K562 (cell line): ENCODE measurements around the gene TAP2. TPM values are rescaled to one million over a fixed set of nuclear protein-coding genes. Genes with fewer than 3 reads are reported as not detected.

ENCODE experiments used
- ATAC-seq: fragments of 200-7000 bp; cut with Tn5 transposase; 3 replicates; pipeline ENCODE4 v1.9.1; 2020; ENCODE audit warnings: moderate library complexity
- BruUV-seq: library from RNA; stranded (reverse); fragments of 400-500 nt; replicated peaks from 2 replicates; lab custom pipeline; 2021; lab: Mats Ljungman, UMichigan
- CTCF ChIA-PET: fragments of 300-600 bp; formaldehyde crosslinking; extraction: SDS; loops from one replicate; lab custom pipeline; 2021; ENCODE audit warnings: low intra/inter-chr PET ratio; lab: Yijun Ruan, JAX
- POLR2A ChIA-PET: fragments of 300-600, 350-650 bp; sonication (Branson Sonifier 250); formaldehyde crosslinking; extraction: SDS; loops from one replicate; lab custom pipeline; 2021; ENCODE audit warnings: antibody characterized with exemption, inconsistent platforms; lab: Yijun Ruan, JAX
- DNase-seq, 4 experiments: peaks; one replicate each; pipeline versions ENCODE4 v3.0.0 to v3.0.0-alpha.2; 2011 to 2018; ENCODE audit warnings: low spot score in 3 of 4, mixed read lengths in 3 of 4; ENCODE audit errors: extremely low read depth in 1 of 4
- FAIRE-seq: peaks from 2 replicates; lab custom pipeline; 2011; peaks lifted over from hg19 to GRCh38; lab: Jason Lieb, UNC
- H2AFZ ChIP-seq: 2 replicates; pipeline ENCODE4 v1.6.0; 2011; ENCODE audit warnings: low read depth, low read length, control low read depth, inconsistent platforms
- H3K27ac ChIP-seq: fragments of 200-600 bp; 3 replicates; pipeline ENCODE4 v1.8.0; 2011; ENCODE audit warnings: low read depth, mild to moderate bottlenecking, control low read depth, inconsistent platforms, low read length, moderate library complexity, mixed read lengths; ENCODE audit errors: extremely low read depth
- H3K27me3 ChIP-seq, 2 experiments: fragments of 300-600 bp in 1 of 2; 2 replicates in 1 of 2; 3 replicates in 1 of 2; pipeline versions ENCODE4 v1.6.0 to v1.8.0; 2011; ENCODE audit warnings: inconsistent platforms in 2 of 2, low read length in 2 of 2, mild to moderate bottlenecking in 1 of 2, mixed read lengths in 1 of 2, moderate library complexity in 1 of 2; ENCODE audit not compliant: control insufficient read depth in 2 of 2, insufficient read depth in 2 of 2
- H3K36me3 ChIP-seq: fragments of 300-600 bp; 3 replicates; pipeline ENCODE4 v1.8.0; 2011; ENCODE audit warnings: mild to moderate bottlenecking, low read length, inconsistent platforms; ENCODE audit not compliant: control insufficient read depth, insufficient read depth
- H3K4me1 ChIP-seq, 2 experiments: fragments of 200-600 bp in 1 of 2; replicated peaks in 1 of 2; 2 replicates in 1 of 2; 3 replicates in 1 of 2; pipeline versions ENCODE4 v1.5.1 to v1.8.0; 2011; ENCODE audit warnings: inconsistent platforms in 2 of 2, low read length in 2 of 2, mild to moderate bottlenecking in 1 of 2, mixed read lengths in 1 of 2, moderate library complexity in 1 of 2; ENCODE audit not compliant: control insufficient read depth in 2 of 2, insufficient read depth in 2 of 2
- H3K4me2 ChIP-seq: 2 replicates; pipeline ENCODE4 v1.6.1; 2011; ENCODE audit warnings: low read length, control low read depth, inconsistent platforms, mixed read lengths; ENCODE audit not compliant: insufficient read depth
- H3K4me3 ChIP-seq: fragments of 200-600 bp; sonication (generic), shearing (Covaris generic); 2 replicates; pipeline ENCODE4 v1.5.1; 2016; ENCODE audit warnings: control low read depth, inconsistent platforms
- H3K79me2 ChIP-seq: fragments of 200-600 bp; 3 replicates; pipeline ENCODE4 v1.8.0; 2011; ENCODE audit warnings: low read length, inconsistent platforms; ENCODE audit not compliant: control insufficient read depth, insufficient read depth
- H3K9ac ChIP-seq, 2 experiments: 2 replicates each; pipeline versions ENCODE4 v1.6.0 to v1.6.1; 2011; ENCODE audit warnings: low read depth in 2 of 2, low read length in 2 of 2, control low read depth in 1 of 2, inconsistent platforms in 1 of 2, mild to moderate bottlenecking in 1 of 2, mixed read lengths in 1 of 2; ENCODE audit not compliant: insufficient read depth in 1 of 2
- H3K9me1 ChIP-seq: one replicate; pipeline ENCODE4 v1.6.0; 2011; ENCODE audit warnings: inconsistent platforms, mild to moderate bottlenecking, low read length, moderate library complexity; ENCODE audit not compliant: control insufficient read depth, insufficient read depth
- H3K9me3 ChIP-seq: replicated peaks from 2 replicates; pipeline ENCODE4 v1.5.1; 2011; ENCODE audit warnings: low read depth, low read length, inconsistent platforms; ENCODE audit not compliant: control insufficient read depth, insufficient read depth
- H4K20me1 ChIP-seq: replicated peaks from 2 replicates; pipeline ENCODE4 v1.6.1; 2011; ENCODE audit warnings: low read length, inconsistent platforms, mixed read lengths; ENCODE audit not compliant: control insufficient read depth, insufficient read depth
- ADNP ChIP-seq: fragments of 200-800 bp; sonication (Bioruptor generic); IDR thresholded peaks from 2 replicates; pipeline ENCODE4 v1.6.1; 2016; ENCODE audit warnings: missing genetic modification characterization, missing compliant biosample characterization
- BCOR ChIP-seq: fragments of 450-650 bp; IDR thresholded peaks from 2 replicates; pipeline ENCODE4 v1.6.1; 2016
- CAMTA2 ChIP-seq: fragments of 250-450 bp; sonication (Bioruptor Pico); conservative IDR thresholded peaks from 2 replicates; pipeline ENCODE4 v1.5.1; 2022
- CSDE1 ChIP-seq, 2 experiments: fragments of 450-650 bp; IDR thresholded peaks; 2 replicates each; pipeline ENCODE4 v1.6.1; 2016; ENCODE audit warnings: mild to moderate bottlenecking in 1 of 2
- ETV5 ChIP-seq: sonication (generic); formaldehyde crosslinking; IDR thresholded peaks from 2 replicates; pipeline ENCODE4 v1.4.0; 2020; ENCODE audit warnings: low read depth, mild to moderate bottlenecking, missing genetic modification reagents
- GTF2F1 ChIP-seq: IDR thresholded peaks from 2 replicates; pipeline ENCODE4 v1.6.1; 2011; ENCODE audit warnings: low read depth, low read length, improper control_type of control experiment
- MYC ChIP-seq, 2 experiments: fragments of 250-450 bp in 1 of 2; sonication (Bioruptor Pico) in 1 of 2; IDR thresholded peaks; 2 replicates each; pipeline versions ENCODE4 v1.5.1 to v1.6.1; 2012 to 2021; ENCODE audit warnings: low read depth in 2 of 2, borderline replicate concordance in 1 of 2, improper control_type of control experiment in 1 of 2, low read length in 1 of 2, mild to moderate bottlenecking in 1 of 2, moderate library complexity in 1 of 2
- RAD21 ChIP-seq, 2 experiments: fragments of 250-450 bp in 1 of 2; fragments of 450-650 bp in 1 of 2; sonication (Bioruptor Pico) in 1 of 2; formaldehyde crosslinking in 1 of 2; IDR thresholded peaks in 1 of 2; conservative IDR thresholded peaks in 1 of 2; 2 replicates each; pipeline versions ENCODE4 v1.4.0 to v1.8.0; 2020 to 2022; ENCODE audit warnings: mild to moderate bottlenecking in 2 of 2, moderate library complexity in 1 of 2
- SMC3 ChIP-seq: conservative IDR thresholded peaks from 2 replicates; pipeline ENCODE4 v1.6.1; 2011; ENCODE audit warnings: low read depth, low read length, improper control_type of control experiment; ENCODE audit not compliant: insufficient read depth
- U2AF1 ChIP-seq: fragments of 200-400 bp; formaldehyde crosslinking; optimal IDR thresholded peaks from 2 replicates; pipeline ENCODE3; 2017; ENCODE audit warnings: mild to moderate bottlenecking, low read depth, low read length, moderate library complexity
- ZFX ChIP-seq: sonication (generic); formaldehyde crosslinking; IDR thresholded peaks from 2 replicates; pipeline ENCODE4 v1.8.0; 2022; ENCODE audit warnings: mild to moderate bottlenecking, missing genetic modification reagents, moderate library complexity
- ZNF184 ChIP-seq: sonication (generic); formaldehyde crosslinking; IDR thresholded peaks from 2 replicates; pipeline ENCODE4 v1.5.0; 2020; ENCODE audit warnings: missing genetic modification reagents
- ZNF354B ChIP-seq: fragments of 250-450 bp; sonication (Bioruptor Pico); IDR thresholded peaks from 2 replicates; pipeline ENCODE4 v1.4.0; 2020
- ZNF830 ChIP-seq: fragments of 250-450 bp; sonication (Bioruptor Pico); IDR thresholded peaks from 2 replicates; pipeline ENCODE4 v1.5.0; 2021; ENCODE audit warnings: mild to moderate bottlenecking
- WGBS: fragments of 100-300 bp; shearing (Covaris generic); methylation state at CpG from one replicate; pipeline ENCODE4 v1.1.6; 2016; ENCODE audit warnings: low coverage, mixed read lengths; ENCODE audit not compliant: insufficient coverage; ENCODE audit errors: missing lambda C conversion rate; 5-methylcytosine and 5-hydroxymethylcytosine counted together
- in situ Hi-C: fragments of 300-500 bp; cut with MboI; formaldehyde crosslinking; loops from 4 replicates; pipeline ENCODE4 v1.15.0; 2018; ENCODE audit warnings: inconsistent platforms, mixed read lengths
- intact Hi-C: fragments of 100-400 bp; cut with micrococcal nuclease; formaldehyde crosslinking; loops from 2 replicates; pipeline ENCODE4 v1.14.2; 2022
- polyA plus RNA-seq, 8 experiments: library from polyadenylated mRNA; depleted of rRNA in 4 of 8; stranded (reverse) in 5 of 8; unstranded in 3 of 8; fragments of >200 nt; fragmentation: Nextera tagmentation in 2 of 8; fragmentation: Illumina TruSeq in 1 of 8; extraction: Ambion mirVana in 2 of 8; extraction: Trizol in 1 of 8; gene quantifications; 2 replicates each; pipeline versions ENCODE4 v1.2.1 to v1.2.3, GENCODE V29; 2011 to 2014; ENCODE audit warnings: inconsistent platforms in 1 of 8, missing spikeins in 1 of 8
- total RNA-seq, 7 experiments: library from RNA; depleted of rRNA in 6 of 7; stranded (reverse); fragments of >200 nt in 6 of 7; fragmentation: Illumina TruSeq in 2 of 7; extraction: Trizol in 2 of 7; gene quantifications; 2 replicates each; pipeline versions ENCODE4 v1.2.1 to v1.2.3, GENCODE V29; 2011 to 2021; ENCODE audit warnings: low replicate concordance in 1 of 7
- TF ChIP-seq, protein P1 (sequence below), 2 experiments: fragments of 450-650 bp; formaldehyde crosslinking in 1 of 2; IDR thresholded peaks; 2 replicates each; pipeline versions ENCODE4 v1.4.0 to v1.6.1; 2014 to 2020; ENCODE audit warnings: mild to moderate bottlenecking in 2 of 2, borderline replicate concordance in 1 of 2, low read depth in 1 of 2

Gene TAP2
- total and polyA plus RNA-seq, 9 of the 15 experiments (the other 6 are each of a cell fraction or from before 2014, with no cell fraction given) = 2.0 to 53.5 (median 19.6) TPM

DNA sequence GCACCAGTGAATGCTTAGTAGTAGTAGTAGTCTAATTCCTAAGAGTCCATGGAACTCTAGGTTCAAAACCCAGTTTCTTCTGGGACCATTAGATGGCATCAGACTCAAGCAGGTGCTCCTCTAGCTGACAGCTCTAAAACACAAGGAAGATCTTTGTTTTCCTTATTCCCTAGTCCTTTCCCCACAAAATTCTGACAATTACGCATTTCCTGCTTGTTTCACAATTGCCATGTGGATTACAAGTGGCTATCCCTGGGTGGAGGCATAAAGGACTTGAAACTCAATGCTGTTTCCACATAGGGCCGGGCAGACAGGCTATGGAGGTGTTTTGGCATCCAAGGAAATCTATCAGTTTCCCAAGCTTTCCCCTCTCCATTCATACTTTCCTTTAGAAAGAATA lies 12.6 kb downstream of the TAP2 start:
- intact Hi-C loops = loop anchor here (5.0 kb wide), 1 partner anchor 41 kb away; no protein-coding TSS in a partner anchor
- peak; percentile 77 for FAIRE-seq
- ChIA-PET POLR2A (interaction anchor here (1.0 to 2.2 kb wide), 6 partner anchors 9 to 146 kb away, joined by 3 to 14 read pairs (median 7); partner anchors contain the start of gene TAP2), CTCF (interaction anchor here (3.7 kb wide), 1 partner anchor 42 kb away, joined by 24 read pairs; no protein-coding TSS in a partner anchor)
- no peaks in the 10 kb centered on the region for H4K20me1 ChIP-seq
- WGBS = 69% methylated on average over 2 of the region's 2 CpGs
- BruUV-seq = no TSS peak
- peak; percentile 77 for ATAC-seq
- no peak overlapping the region for H3K4me2 ChIP-seq
- H3K27me3 ChIP-seq = no peaks in the 10 kb centered on the region
- no peaks in the 10 kb centered on the region for H3K4me1 ChIP-seq
- no peaks in the 10 kb centered on the region for H3K79me2 ChIP-seq
- H3K9me3 ChIP-seq = no peaks in the 10 kb centered on the region
- no peak overlapping the region for H3K9ac ChIP-seq
- H3K9me1 ChIP-seq = no peaks in the 10 kb centered on the region
- peak in 1 of 4 experiments; percentile 32 for DNase-seq
- H3K4me3 ChIP-seq = no peak overlapping the region
- H3K27ac ChIP-seq = no peak overlapping the region
- no peak overlapping the region for H2AFZ ChIP-seq
- in situ Hi-C loops = no loop called here
- peaks cover 31% of the 10 kb centered on the region for H3K36me3 ChIP-seq
- TF ChIP-seq, protein P1, sequence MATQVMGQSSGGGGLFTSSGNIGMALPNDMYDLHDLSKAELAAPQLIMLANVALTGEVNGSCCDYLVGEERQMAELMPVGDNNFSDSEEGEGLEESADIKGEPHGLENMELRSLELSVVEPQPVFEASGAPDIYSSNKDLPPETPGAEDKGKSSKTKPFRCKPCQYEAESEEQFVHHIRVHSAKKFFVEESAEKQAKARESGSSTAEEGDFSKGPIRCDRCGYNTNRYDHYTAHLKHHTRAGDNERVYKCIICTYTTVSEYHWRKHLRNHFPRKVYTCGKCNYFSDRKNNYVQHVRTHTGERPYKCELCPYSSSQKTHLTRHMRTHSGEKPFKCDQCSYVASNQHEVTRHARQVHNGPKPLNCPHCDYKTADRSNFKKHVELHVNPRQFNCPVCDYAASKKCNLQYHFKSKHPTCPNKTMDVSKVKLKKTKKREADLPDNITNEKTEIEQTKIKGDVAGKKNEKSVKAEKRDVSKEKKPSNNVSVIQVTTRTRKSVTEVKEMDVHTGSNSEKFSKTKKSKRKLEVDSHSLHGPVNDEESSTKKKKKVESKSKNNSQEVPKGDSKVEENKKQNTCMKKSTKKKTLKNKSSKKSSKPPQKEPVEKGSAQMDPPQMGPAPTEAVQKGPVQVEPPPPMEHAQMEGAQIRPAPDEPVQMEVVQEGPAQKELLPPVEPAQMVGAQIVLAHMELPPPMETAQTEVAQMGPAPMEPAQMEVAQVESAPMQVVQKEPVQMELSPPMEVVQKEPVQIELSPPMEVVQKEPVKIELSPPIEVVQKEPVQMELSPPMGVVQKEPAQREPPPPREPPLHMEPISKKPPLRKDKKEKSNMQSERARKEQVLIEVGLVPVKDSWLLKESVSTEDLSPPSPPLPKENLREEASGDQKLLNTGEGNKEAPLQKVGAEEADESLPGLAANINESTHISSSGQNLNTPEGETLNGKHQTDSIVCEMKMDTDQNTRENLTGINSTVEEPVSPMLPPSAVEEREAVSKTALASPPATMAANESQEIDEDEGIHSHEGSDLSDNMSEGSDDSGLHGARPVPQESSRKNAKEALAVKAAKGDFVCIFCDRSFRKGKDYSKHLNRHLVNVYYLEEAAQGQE (IDR thresholded peaks at IDR 0.05; ENCODE audit: borderline replicate concordance) = peak; percentile 47; the same call in 1 of the 2 replicates
- TF ChIP-seq, protein P1 (CRISPR knock-in tag; IDR thresholded peaks at IDR 0.05; ENCODE audit: low read depth) = no peak
- no peak for TF ChIP-seq MYC (IDR thresholded peaks at IDR 0.05; ENCODE audit: low read depth, low read length)
- TF ChIP-seq MYC (CRISPR knock-in tag; IDR thresholded peaks at IDR 0.05; ENCODE audit: borderline replicate concordance, low read depth) = no peak
- no peak for TF ChIP-seq CAMTA2 (CRISPR knock-in tag)
- no peak for TF ChIP-seq ZNF354B
- no peak for TF ChIP-seq ZFX (CRISPR knock-in tag)
- no peak for TF ChIP-seq ETV5
- TF ChIP-seq BCOR = no peak
- TF ChIP-seq RAD21 (CRISPR knock-in tag; conservative IDR thresholded peaks at IDR 0.05 in 1 of 2, IDR thresholded peaks at IDR 0.05 in 1 of 2) = peak; percentile 57 to 77
- no peak for TF ChIP-seq ADNP
- TF ChIP-seq GTF2F1 = no peak
- TF ChIP-seq ZNF184 (CRISPR knock-in tag) = no peak
- no peak for TF ChIP-seq CSDE1 (IDR thresholded peaks at IDR 0.05)
- TF ChIP-seq ZNF830 (CRISPR knock-in tag) = no peak
- TF ChIP-seq SMC3 = 0 out of 2 replicates have a peak, but pooled peaks have one; percentile 27
- TF ChIP-seq U2AF1 = no peak
